Esophagus squamous epithelium (tissue), 5 donors: Measurements from ENCODE around the gene ZNF790. TPM values are rescaled to one million over a fixed set of nuclear protein-coding genes. Genes with fewer than 3 reads are reported as not detected.

Experiments used
- DNase-seq: peaks from one replicate; lab custom pipeline; 2025; lab: John Stamatoyannopoulos, UW
- H3K27ac ChIP-seq, 4 donors: fragments of 200-600 bp; sonication (generic); one replicate each; pipeline ENCODE4 v1.5.1; 2016 to 2019; ENCODE audit warnings: mild to moderate bottlenecking in 1 of 4
- H3K27me3 ChIP-seq, 4 donors: fragments of 200-600 bp; sonication (generic); 1 replicate in 3 of 4; 2 replicates in 1 of 4; pipeline versions ENCODE4 v1.5.1 to v1.6.0; 2017 to 2021; ENCODE audit warnings: antibody characterized with exemption in 1 of 4
- H3K36me3 ChIP-seq, 3 donors: fragments of 200-600 bp; sonication (generic); one replicate each; pipeline ENCODE4 v1.5.1; 2016 to 2019
- H3K4me1 ChIP-seq, 3 donors: fragments of 200-600 bp; sonication (generic); one replicate each; pipeline ENCODE4 v1.5.1; 2017 to 2019
- H3K4me3 ChIP-seq, 4 donors: fragments of 200-600 bp; sonication (generic); 1 replicate in 3 of 4; 2 replicates in 1 of 4; pipeline ENCODE4 v1.5.1; 2016 to 2019; ENCODE audit warnings: mild to moderate bottlenecking in 2 of 4, moderate library complexity in 1 of 4
- H3K9me3 ChIP-seq, 3 donors: fragments of 200-600 bp; sonication (generic); one replicate each; pipeline ENCODE4 v1.5.1; 2016 to 2019
- POLR2A ChIP-seq, 4 donors: fragments of 450-650 bp; IDR thresholded peaks; one replicate each; pipeline ENCODE4 v1.6.1; 2017; ENCODE audit warnings: antibody characterized with exemption in 4 of 4, mild to moderate bottlenecking in 4 of 4, moderate library complexity in 3 of 4
- WGBS, 2 donors: methylation state at CpG; one replicate each; pipeline ENCODE4 v1.1.5; 2018; 5-methylcytosine and 5-hydroxymethylcytosine counted together
- intact Hi-C: fragments of 100-400 bp; cut with DNase I; formaldehyde crosslinking; loops from one replicate; pipeline ENCODE4 v1.15.0; 2022
- small RNA-seq, 4 donors: library from RNA; depleted of rRNA; stranded (forward); fragments of <200 nt; gene quantifications; one replicate each; pipeline ENCODE3, GENCODE V24; 2016
- total RNA-seq, 4 donors: library from RNA; depleted of rRNA; stranded (reverse); fragments of >200 nt; gene quantifications; one replicate each; pipeline ENCODE4 v1.1.0, GENCODE V29; 2016
- TF ChIP-seq, protein P1 (sequence below), 6 experiments: fragments of 450-650 bp in 4 of 6; fragments of 200-600 bp in 2 of 6; sonication (generic) in 2 of 6; IDR thresholded peaks; one replicate each; pipeline ENCODE4 v1.5.1; 2016 to 2019; ENCODE audit warnings: antibody characterized with exemption in 6 of 6, mild to moderate bottlenecking in 4 of 6, moderate library complexity in 4 of 6
- donor health status: DM: yes; HTN: yes; CAD: no.

The ZNF790 gene
- total RNA-seq, 4 donors from 2014 or later, result 2.4 to 7.1 (median 4.1) TPM

DNA sequence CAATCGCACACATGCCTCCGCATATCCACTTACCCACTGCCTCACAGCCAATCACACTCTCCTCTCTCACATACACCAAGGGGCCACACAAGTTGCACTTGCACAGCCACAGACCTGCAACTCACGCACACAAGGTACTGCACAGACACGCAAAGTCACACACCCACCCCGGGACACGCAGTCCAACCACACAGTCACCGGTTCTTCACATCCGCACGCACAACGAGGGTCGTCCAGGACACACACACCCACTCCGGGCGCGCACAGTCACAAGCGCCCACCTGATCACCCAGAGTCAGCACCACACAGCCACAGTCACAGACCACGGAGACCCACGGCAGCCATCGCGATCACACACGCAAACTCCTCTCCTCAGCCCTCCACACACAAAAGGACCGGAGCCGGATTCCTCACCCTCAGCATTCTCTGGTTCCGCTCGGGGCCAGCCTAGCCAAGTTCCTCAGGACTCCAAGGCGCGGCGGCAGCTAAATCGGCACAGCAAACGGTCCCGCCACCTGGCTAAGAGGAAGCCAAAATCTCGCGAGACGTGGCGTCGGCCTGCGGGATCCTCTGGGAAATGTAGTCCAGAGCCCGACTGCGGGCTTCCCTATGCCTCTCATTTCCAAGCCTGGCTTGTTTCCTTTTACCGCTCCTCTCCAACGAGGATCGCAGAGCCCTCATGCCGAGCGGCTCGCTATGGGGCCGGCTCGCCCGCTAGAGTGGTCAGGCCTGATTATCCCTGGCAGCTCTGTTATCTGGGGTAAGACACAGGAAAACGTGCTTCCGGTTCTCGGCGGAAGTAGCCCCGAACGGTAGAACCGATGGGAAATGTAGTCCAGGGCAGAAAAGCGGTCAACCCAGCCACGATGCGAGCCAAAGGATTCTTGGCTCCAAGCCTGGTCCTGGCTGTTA, 65.6 kb downstream of the ZNF790 start, which contains the start of gene ZNF850:
Gene ZNF850 (minus strand): TSS at position 497 of the 912 bp plus-strand sequence. CDS start 10,201 bp downstream, outside the sequence.
- 0% methylated on average over 30 to 47 of the region's 57 CpGs for WGBS, 2 donors
- H3K27me3 ChIP-seq, result no peaks in the 10 kb centered on the region
- H3K4me3 ChIP-seq, result peak within 1 kb of the TSS; percentile 63 to 95 (median 70)
- peaks cover 4 to 22% (median 8%) of the 10 kb centered on the region in 3 donors for H3K4me1 ChIP-seq
- H3K9me3 ChIP-seq, result peaks cover 0 to 45% (median 12%) of the 10 kb centered on the region in 3 donors
- intact Hi-C loops, result no loop called here
- H3K27ac ChIP-seq, result peak within 1 kb of the TSS; percentile 77 to 90 (median 88)
- peak; percentile 75 for DNase-seq
- peaks cover 0 to under 1% (median 0%) of the 10 kb centered on the region in 3 donors for H3K36me3 ChIP-seq
- TF ChIP-seq POLR2A (IDR thresholded peaks at IDR 0.05), result peak in 1 of 4 donors; percentile 24
- TF ChIP-seq, protein P1, sequence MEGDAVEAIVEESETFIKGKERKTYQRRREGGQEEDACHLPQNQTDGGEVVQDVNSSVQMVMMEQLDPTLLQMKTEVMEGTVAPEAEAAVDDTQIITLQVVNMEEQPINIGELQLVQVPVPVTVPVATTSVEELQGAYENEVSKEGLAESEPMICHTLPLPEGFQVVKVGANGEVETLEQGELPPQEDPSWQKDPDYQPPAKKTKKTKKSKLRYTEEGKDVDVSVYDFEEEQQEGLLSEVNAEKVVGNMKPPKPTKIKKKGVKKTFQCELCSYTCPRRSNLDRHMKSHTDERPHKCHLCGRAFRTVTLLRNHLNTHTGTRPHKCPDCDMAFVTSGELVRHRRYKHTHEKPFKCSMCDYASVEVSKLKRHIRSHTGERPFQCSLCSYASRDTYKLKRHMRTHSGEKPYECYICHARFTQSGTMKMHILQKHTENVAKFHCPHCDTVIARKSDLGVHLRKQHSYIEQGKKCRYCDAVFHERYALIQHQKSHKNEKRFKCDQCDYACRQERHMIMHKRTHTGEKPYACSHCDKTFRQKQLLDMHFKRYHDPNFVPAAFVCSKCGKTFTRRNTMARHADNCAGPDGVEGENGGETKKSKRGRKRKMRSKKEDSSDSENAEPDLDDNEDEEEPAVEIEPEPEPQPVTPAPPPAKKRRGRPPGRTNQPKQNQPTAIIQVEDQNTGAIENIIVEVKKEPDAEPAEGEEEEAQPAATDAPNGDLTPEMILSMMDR (IDR thresholded peaks at IDR 0.05), result no peak

GRCh38 chr19:36771261-36772231, 66.6 kb downstream of the ZNF790 start:
- intact Hi-C loops, result no loop called here
- WGBS, 2 donors, result 3 to 4% methylated on average over 19 to 28 of the region's 29 CpGs

More at GRCh38 chr19:36771261-36772231, 66.6 kb downstream of the ZNF790 start:
- Histone ChIP-seq H3K27ac (peak overlapping the region; percentile 77 to 90 (median 88)), H3K4me3 (peak overlapping the region; percentile 63 to 95 (median 70)), H3K36me3 (peaks cover 0 to 10% (median 0%) of the 10 kb centered on the region in 3 donors), H3K9me3 (peaks cover 0 to 47% (median 20%) of the 10 kb centered on the region in 3 donors), H3K27me3 (no peaks in the 10 kb centered on the region), H3K4me1 (peaks cover 4 to 22% (median 8%) of the 10 kb centered on the region in 3 donors)
- TF ChIP-seq, protein P1 (IDR thresholded peaks at IDR 0.05), result no peak
- TF ChIP-seq POLR2A (IDR thresholded peaks at IDR 0.05), result no peak
- DNase-seq, result no peak

Small RNA genes within 50 kb of the gene (small RNA-seq; reads per million reads assigned to genes)
- 0 reads per million in 4 donors for gene RF00019

Other genes with a start within 250 kb of the ZNF790 start
- gene ZNF382, start 233.1 kb downstream of the ZNF790 start, total RNA-seq, result 1 to 10 TPM in 2 of 4 donors, under 1 TPM in 2; 0.53 to 4.4 (median 0.89) TPM
- 10 to 100 TPM in 1 of 4 donors, 1 to 10 TPM in 3; 1.4 to 12.6 (median 4.1) TPM for gene ZNF461, start 171.6 kb downstream of the ZNF790 start, total RNA-seq
- gene ZNF567, start 150.8 kb downstream of the ZNF790 start, total RNA-seq, result 1 to 10 TPM; 2.2 to 6.7 (median 3.1) TPM
- gene ZNF850, start 65.6 kb downstream of the ZNF790 start, total RNA-seq, result 1 to 10 TPM in 2 of 4 donors, under 1 TPM in 2; 0.15 to 5.0 (median 0.90) TPM
- gene ZNF345, start 12.5 kb upstream of the ZNF790 start, total RNA-seq, result 10 to 100 TPM in 1 of 4 donors, 1 to 10 TPM in 2, under 1 TPM in 1; 0.87 to 10.3 (median 1.4) TPM
- gene ZNF829, start 77.9 kb upstream of the ZNF790 start, total RNA-seq, result 1 to 10 TPM in 3 of 4 donors, under 1 TPM in 1; 0.70 to 2.7 (median 1.9) TPM
- 1 to 10 TPM; 2.8 to 9.3 (median 4.1) TPM for gene ZNF568, start 77.9 kb upstream of the ZNF790 start, total RNA-seq
- gene ZNF420, start 240.0 kb upstream of the ZNF790 start, total RNA-seq, result 1 to 10 TPM; 2.7 to 7.6 (median 4.6) TPM